Measurements from ENCODE around the gene CHRDL1. TPM values are rescaled to one million over a fixed set of nuclear protein-coding genes. Genes with fewer than 3 reads are reported as not detected.

CHRDL1 gene
- total and polyA plus RNA-seq, 2 donors (not counting 1 experiment from before 2014, with no cell fraction given) = not detected

- Histone ChIP-seq H3K27ac (ENCODE audit: low read length in 2 of 2) (no peak overlapping the region), H3K36me3 (replicated peaks in 1 of 2; ENCODE audit: control extremely low read depth in 1 of 2, control insufficient read depth in 1 of 2, extremely low read depth in 1 of 2, insufficient read depth in 2 of 2, low read length in 1 of 2) (no peaks in the 10 kb centered on the region), H3K4me2 (replicated peaks; ENCODE audit: low read depth, low read length, poor library complexity, severe bottlenecking) (no peak overlapping the region), H3K9me3 (ENCODE audit: control extremely low read depth in 1 of 3, control insufficient read depth in 2 of 3, insufficient read depth in 1 of 3, low read length in 2 of 3) (no peaks in the 10 kb centered on the region), H2AFZ (ENCODE audit: insufficient read depth, low read depth, low read length, poor library complexity, severe bottlenecking) (no peak overlapping the region), H3K4me3 (ENCODE audit: control extremely low read depth in 1 of 5, extremely low read depth in 1 of 5, insufficient read depth in 1 of 5, low read depth in 2 of 5, low read length in 4 of 5) (no peak overlapping the region), H3K4me1 (ENCODE audit: control insufficient read depth in 2 of 2, insufficient read depth in 2 of 2, low read length in 2 of 2) (no peaks in the 10 kb centered on the region), H3K27me3 (replicated peaks in 1 of 4; ENCODE audit: control extremely low read depth in 1 of 4, control insufficient read depth in 3 of 4, insufficient read depth in 4 of 4, low read length in 3 of 4) (no peaks in the 10 kb centered on the region), H3K9ac (ENCODE audit: low read length) (no peak overlapping the region), H4K20me1 (ENCODE audit: control insufficient read depth, insufficient read depth, low read length, poor library complexity, severe bottlenecking) (no peaks in the 10 kb centered on the region), H3K79me2 (ENCODE audit: control insufficient read depth, insufficient read depth, low read length) (no peaks in the 10 kb centered on the region)
- POLR2A ChIA-PET = no interaction called here
- Mint-ChIP-seq H3K4me1 (no peaks in the 10 kb centered on the region), H3K4me3 (no peak overlapping the region), H3K9me3 (ENCODE audit: insufficient read depth) (no peaks in the 10 kb centered on the region), H3K27ac (no peak overlapping the region), H3K27me3 (no peaks in the 10 kb centered on the region)
- CTCF ChIA-PET = no interaction called here
- no peak for ATAC-seq (ENCODE audit: low read depth)
- intact Hi-C loops (cut with micrococcal nuclease) = no loop called here
- 100% methylated on average over 1 of the region's 2 CpGs for WGBS (ENCODE audit: insufficient coverage)
- TF ChIP-seq EZH2 (IDR thresholded peaks at IDR 0.05; ENCODE audit: borderline replicate concordance, insufficient read depth, low read depth, low read length, poor library complexity, severe bottlenecking) (no peak), CTCF (IDR thresholded peaks at IDR 0.05) (no peak)
- no peak for DNase-seq
Observed at GRCh38 chrX:110733166-110733565, 62.5 kb downstream of the CHRDL1 start.

GRCh38 chrX:110732266-110732665, 63.4 kb downstream of the CHRDL1 start:
- ChIA-PET POLR2A (no interaction called here), CTCF (no interaction called here)
- H3K36me3 ChIP-seq (replicated peaks in 1 of 2; ENCODE audit: control extremely low read depth in 1 of 2, control insufficient read depth in 1 of 2, extremely low read depth in 1 of 2, insufficient read depth in 2 of 2, low read length in 1 of 2) = no peaks in the 10 kb centered on the region
- ATAC-seq (ENCODE audit: low read depth) = no peak
- no peak overlapping the region for H3K4me2 ChIP-seq (replicated peaks; ENCODE audit: low read depth, low read length, poor library complexity, severe bottlenecking)
- Mint-ChIP-seq H3K9me3 (ENCODE audit: insufficient read depth) (no peaks in the 10 kb centered on the region), H3K27ac (no peak overlapping the region), H3K27me3 (no peaks in the 10 kb centered on the region), H3K4me3 (no peak overlapping the region), H3K4me1 (no peaks in the 10 kb centered on the region)
- H3K4me3 ChIP-seq (ENCODE audit: control extremely low read depth in 1 of 5, extremely low read depth in 1 of 5, insufficient read depth in 1 of 5, low read depth in 2 of 5, low read length in 4 of 5) = no peak overlapping the region
- H3K79me2 ChIP-seq (ENCODE audit: control insufficient read depth, insufficient read depth, low read length) = no peaks in the 10 kb centered on the region
- no peaks in the 10 kb centered on the region for H3K9me3 ChIP-seq (ENCODE audit: control extremely low read depth in 1 of 3, control insufficient read depth in 2 of 3, insufficient read depth in 1 of 3, low read length in 2 of 3)
- H3K4me1 ChIP-seq (ENCODE audit: control insufficient read depth in 2 of 2, insufficient read depth in 2 of 2, low read length in 2 of 2) = no peaks in the 10 kb centered on the region
- H3K9ac ChIP-seq (ENCODE audit: low read length) = no peak overlapping the region
- no peak overlapping the region for H3K27ac ChIP-seq (ENCODE audit: low read length in 2 of 2)
- intact Hi-C loops (cut with micrococcal nuclease) = no loop called here
- H3K27me3 ChIP-seq (replicated peaks in 1 of 4; ENCODE audit: control extremely low read depth in 1 of 4, control insufficient read depth in 3 of 4, insufficient read depth in 4 of 4, low read length in 3 of 4) = no peaks in the 10 kb centered on the region
- no peak for DNase-seq
- TF ChIP-seq CTCF (IDR thresholded peaks at IDR 0.05) = no peak
- TF ChIP-seq EZH2 (IDR thresholded peaks at IDR 0.05; ENCODE audit: borderline replicate concordance, insufficient read depth, low read depth, low read length, poor library complexity, severe bottlenecking) = no peak
- H4K20me1 ChIP-seq (ENCODE audit: control insufficient read depth, insufficient read depth, low read length, poor library complexity, severe bottlenecking) = no peaks in the 10 kb centered on the region
- H2AFZ ChIP-seq (ENCODE audit: insufficient read depth, low read depth, low read length, poor library complexity, severe bottlenecking) = no peak overlapping the region
- WGBS (ENCODE audit: insufficient coverage) = 100% methylated on average over 2 of the region's 6 CpGs
